Endodermal cell (in vitro differentiated cells): Measurements from ENCODE around the gene ADAM23. TPM values are rescaled to one million over a fixed set of nuclear protein-coding genes. Genes with fewer than 3 reads are reported as not detected.

Experiments used
- DNase-seq: peaks from one replicate; pipeline ENCODE4 v3.0.0-alpha.2; 2017
- H3K27ac ChIP-seq: 2 replicates; pipeline ENCODE4 v1.5.1; 2013; ENCODE audit warnings: mild to moderate bottlenecking, low read depth, low read length, moderate library complexity
- H3K27me3 ChIP-seq: 2 replicates; pipeline ENCODE4 v1.6.1; 2013; ENCODE audit warnings: mild to moderate bottlenecking, low read length, moderate library complexity; ENCODE audit not compliant: insufficient read depth, control insufficient read depth, poor library complexity, severe bottlenecking
- H3K36me3 ChIP-seq: 2 replicates; pipeline ENCODE4 v1.7.0; 2013; ENCODE audit warnings: mild to moderate bottlenecking, low read length, moderate library complexity; ENCODE audit not compliant: control insufficient read depth, insufficient read depth
- H3K4me1 ChIP-seq: one replicate; pipeline ENCODE4 v1.7.0; 2013; ENCODE audit warnings: low read length; ENCODE audit not compliant: control insufficient read depth, insufficient read depth
- H3K4me3 ChIP-seq: 2 replicates; pipeline ENCODE4 v1.5.1; 2013; ENCODE audit warnings: mild to moderate bottlenecking, low read length, moderate library complexity
- H3K9ac ChIP-seq: 2 replicates; pipeline ENCODE4 v1.6.1; 2013; ENCODE audit warnings: mild to moderate bottlenecking, low read length, moderate library complexity; ENCODE audit not compliant: poor library complexity, severe bottlenecking; ENCODE audit errors: extremely low read depth
- H3K9me3 ChIP-seq: 2 replicates; pipeline ENCODE4 v1.6.1; 2013; ENCODE audit warnings: mild to moderate bottlenecking, low read length, moderate library complexity; ENCODE audit not compliant: control insufficient read depth
- H3K27ac Mint-ChIP-seq: 2 replicates; pipeline ENCODE4 v1.8.0; 2020; ENCODE audit warnings: mixed read lengths
- H3K27me3 Mint-ChIP-seq: 2 replicates; pipeline ENCODE4 v1.8.0; 2021; ENCODE audit warnings: mild to moderate bottlenecking, mixed read lengths; ENCODE audit not compliant: insufficient read depth
- H3K36me3 Mint-ChIP-seq: 2 replicates; pipeline ENCODE4 v1.8.0; 2020; ENCODE audit warnings: low read depth, mixed read lengths
- H3K4me1 Mint-ChIP-seq: 2 replicates; pipeline ENCODE4 v1.8.0; 2020; ENCODE audit warnings: mixed read lengths
- H3K4me3 Mint-ChIP-seq: 2 replicates; pipeline ENCODE4 v1.8.0; 2020; ENCODE audit warnings: mild to moderate bottlenecking, moderate library complexity, mixed read lengths
- H3K9me3 Mint-ChIP-seq: 2 replicates; pipeline ENCODE4 v1.8.0; 2020; ENCODE audit warnings: mild to moderate bottlenecking, mixed read lengths
- WGBS, 2 experiments: methylation state at CpG; one replicate each; pipeline versions ENCODE4 v1.1.5 to v1.1.7; 2013; ENCODE audit warnings: missing lambda C conversion rate in 2 of 2, mixed read lengths in 1 of 2; ENCODE audit not compliant: insufficient coverage in 1 of 2, insufficient read length in 1 of 2; 5-methylcytosine and 5-hydroxymethylcytosine counted together
- total RNA-seq, 2 donors: library from RNA; stranded (reverse); fragmentation: NEBNext Ultra II Directional in 1 of 2; extraction: Animal tissue kit (Norgen Biotek cat#: 25700) in 1 of 2; gene quantifications; 2 replicates in 1 of 2; 3 replicates in 1 of 2; pipeline ENCODE4 v1.2.1, GENCODE V29; 2021
- TF ChIP-seq, protein P1 (sequence below): fragments of 200-600 bp; sonication (generic); conservative IDR thresholded peaks from 2 replicates; pipeline ENCODE4 v1.5.0; 2021; ENCODE audit warnings: antibody characterized with exemption, mild to moderate bottlenecking

ADAM23 gene
- total RNA-seq, 2 donors from 2014 or later = 25.4 to 34.2 TPM

DNA sequence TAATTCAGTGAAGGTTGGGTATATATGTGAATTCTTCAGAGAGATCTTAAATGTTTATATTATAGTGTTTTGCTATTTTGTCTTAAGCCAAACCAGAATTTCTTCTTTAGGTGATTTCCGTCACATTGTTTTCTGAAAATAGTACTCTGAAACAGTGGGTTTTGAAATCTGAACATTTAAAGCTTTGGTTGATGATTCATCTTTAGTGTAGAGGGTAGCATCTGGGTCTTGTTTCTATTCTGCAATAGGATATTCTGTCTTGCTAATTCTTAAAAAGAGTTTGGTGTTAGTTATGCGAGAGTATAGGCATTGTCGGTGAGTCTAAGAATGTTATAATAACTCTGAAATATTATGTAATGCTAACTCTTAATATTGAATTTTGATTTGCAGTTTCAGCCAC is 129.4 kb downstream of the ADAM23 start:
- H3K4me3 Mint-ChIP-seq = no peak overlapping the region
- no peak overlapping the region for H3K9ac ChIP-seq
- H3K9me3 Mint-ChIP-seq = no peaks in the 10 kb centered on the region
- H3K36me3 ChIP-seq = no peaks in the 10 kb centered on the region
- peaks cover 7% of the 10 kb centered on the region for H3K36me3 Mint-ChIP-seq
- H3K4me1 ChIP-seq = no peaks in the 10 kb centered on the region
- DNase-seq = no peak
- H3K4me3 ChIP-seq = no peak overlapping the region
- H3K9me3 ChIP-seq = no peaks in the 10 kb centered on the region
- H3K27me3 ChIP-seq = no peaks in the 10 kb centered on the region
- 88 to 100% methylated on average over 1 to 3 of the region's 3 CpGs for WGBS, 2 experiments
- no peaks in the 10 kb centered on the region for H3K4me1 Mint-ChIP-seq
- no peak overlapping the region for H3K27ac Mint-ChIP-seq
- TF ChIP-seq, protein P1, sequence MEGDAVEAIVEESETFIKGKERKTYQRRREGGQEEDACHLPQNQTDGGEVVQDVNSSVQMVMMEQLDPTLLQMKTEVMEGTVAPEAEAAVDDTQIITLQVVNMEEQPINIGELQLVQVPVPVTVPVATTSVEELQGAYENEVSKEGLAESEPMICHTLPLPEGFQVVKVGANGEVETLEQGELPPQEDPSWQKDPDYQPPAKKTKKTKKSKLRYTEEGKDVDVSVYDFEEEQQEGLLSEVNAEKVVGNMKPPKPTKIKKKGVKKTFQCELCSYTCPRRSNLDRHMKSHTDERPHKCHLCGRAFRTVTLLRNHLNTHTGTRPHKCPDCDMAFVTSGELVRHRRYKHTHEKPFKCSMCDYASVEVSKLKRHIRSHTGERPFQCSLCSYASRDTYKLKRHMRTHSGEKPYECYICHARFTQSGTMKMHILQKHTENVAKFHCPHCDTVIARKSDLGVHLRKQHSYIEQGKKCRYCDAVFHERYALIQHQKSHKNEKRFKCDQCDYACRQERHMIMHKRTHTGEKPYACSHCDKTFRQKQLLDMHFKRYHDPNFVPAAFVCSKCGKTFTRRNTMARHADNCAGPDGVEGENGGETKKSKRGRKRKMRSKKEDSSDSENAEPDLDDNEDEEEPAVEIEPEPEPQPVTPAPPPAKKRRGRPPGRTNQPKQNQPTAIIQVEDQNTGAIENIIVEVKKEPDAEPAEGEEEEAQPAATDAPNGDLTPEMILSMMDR = no peak
- no peaks in the 10 kb centered on the region for H3K27me3 Mint-ChIP-seq
- H3K27ac ChIP-seq = no peak overlapping the region

DNA sequence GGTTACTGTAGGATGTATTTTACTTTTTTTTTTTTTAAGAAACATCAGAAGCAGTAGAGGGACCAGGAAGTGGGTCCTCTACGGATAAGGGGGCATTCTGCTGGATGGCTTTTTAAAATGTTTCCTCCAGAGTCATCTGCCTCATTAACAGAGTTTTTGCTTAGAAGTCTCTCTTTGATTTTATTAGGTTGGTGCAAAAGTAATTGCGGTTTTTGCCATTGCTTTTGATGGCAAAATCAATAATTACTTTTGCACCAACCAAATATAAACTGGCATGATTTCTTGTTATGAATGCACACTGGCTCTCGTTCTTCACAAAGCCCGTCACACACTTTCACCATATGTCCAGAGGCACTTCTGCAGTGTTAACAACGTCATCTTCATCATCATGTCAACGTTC is 130.5 kb downstream of the ADAM23 start:
- H3K9ac ChIP-seq = no peak overlapping the region
- Mint-ChIP-seq H3K27ac (no peak overlapping the region), H3K4me3 (no peak overlapping the region), H3K4me1 (no peaks in the 10 kb centered on the region), H3K36me3 (peaks cover 10% of the 10 kb centered on the region), H3K27me3 (no peaks in the 10 kb centered on the region), H3K9me3 (peaks cover under 1% of the 10 kb centered on the region)
- H3K27ac ChIP-seq = no peak overlapping the region
- no peak for DNase-seq
- TF ChIP-seq, protein P1 = no peak
- H3K27me3 ChIP-seq = no peaks in the 10 kb centered on the region
- H3K36me3 ChIP-seq = no peaks in the 10 kb centered on the region
- H3K9me3 ChIP-seq = no peaks in the 10 kb centered on the region
- WGBS, 2 experiments = 92 to 94% methylated on average over 3 to 6 of the region's 6 CpGs
- H3K4me3 ChIP-seq = no peak overlapping the region
- no peaks in the 10 kb centered on the region for H3K4me1 ChIP-seq

DNA sequence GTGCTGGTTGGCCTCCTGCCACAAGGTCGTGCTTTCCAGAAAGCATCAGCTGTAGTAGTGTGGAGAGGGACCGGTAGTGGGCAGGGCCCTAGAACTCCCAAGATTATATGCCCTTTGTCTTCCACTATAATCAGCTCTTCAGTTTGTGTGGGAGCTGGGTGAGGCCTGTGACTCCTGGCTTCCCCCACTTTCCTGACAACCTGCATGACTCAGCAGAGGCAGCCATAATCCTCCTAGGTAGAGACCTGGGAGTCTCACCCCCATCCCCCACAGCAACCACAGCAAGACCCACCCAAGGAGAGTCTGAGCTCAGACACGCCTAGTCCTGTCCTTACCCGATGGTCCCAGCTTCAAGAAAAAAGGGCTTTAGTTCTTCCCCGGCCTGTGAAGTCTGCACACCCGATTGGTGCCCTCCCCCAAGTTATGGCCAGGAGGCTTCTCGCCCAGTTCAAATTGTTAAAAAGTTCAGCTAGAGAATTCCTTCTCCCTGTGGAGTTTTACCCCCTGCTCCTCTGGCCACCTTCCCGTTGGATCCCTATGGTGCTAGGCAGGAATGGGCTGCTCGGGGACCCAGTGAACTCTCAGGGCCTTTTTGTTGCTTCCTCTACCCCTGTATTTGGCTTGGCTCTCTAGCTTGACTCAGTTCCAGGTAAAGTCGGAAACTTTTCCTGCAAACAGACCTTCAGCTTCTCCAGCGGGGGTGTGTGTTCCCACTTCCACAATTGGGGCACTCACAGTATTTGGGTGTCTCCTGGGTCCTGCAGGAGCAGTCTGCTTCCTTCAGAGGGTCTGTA is 141.2 kb downstream of the ADAM23 start:
- Mint-ChIP-seq H3K4me1 (peaks cover 17% of the 10 kb centered on the region), H3K36me3 (peaks cover 12% of the 10 kb centered on the region), H3K27ac (peak overlapping the region; percentile 87), H3K9me3 (peaks cover 4% of the 10 kb centered on the region), H3K27me3 (no peaks in the 10 kb centered on the region), H3K4me3 (no peak overlapping the region)
- 94 to 97% methylated on average over 9 to 11 of the region's 11 CpGs for WGBS, 2 experiments
- TF ChIP-seq, protein P1 = no peak
- H3K36me3 ChIP-seq = no peaks in the 10 kb centered on the region
- H3K4me1 ChIP-seq = peaks cover 7% of the 10 kb centered on the region
- H3K27ac ChIP-seq = no peak overlapping the region
- H3K9me3 ChIP-seq = peaks cover under 1% of the 10 kb centered on the region
- H3K27me3 ChIP-seq = no peaks in the 10 kb centered on the region
- H3K4me3 ChIP-seq = no peak overlapping the region
- H3K9ac ChIP-seq = no peak overlapping the region
- DNase-seq = peak; percentile 53
